NCI-H2227 treated with DMSO at 0.1 percent for 48 hours (cell line): Measurements from ENCODE around the gene CHST9.
"Not testable (repeated sequence)": the region's sequence is repeated elsewhere in the genome, so short reads cannot be mapped to it uniquely, and the experiment has no call there.

Source experiments
- DNase-seq: peaks from one replicate; lab custom pipeline; 2025; lab: John Stamatoyannopoulos, UW

The CHST9 gene

GRCh38 chr18:27185025-27185763 lies at the start of gene CHST9:
Gene CHST9 (minus strand): TSS chr18:27185308. CDS start chr18:27142809, 42,499 bp downstream.
- no peak for DNase-seq

- not testable (repeated sequence) for DNase-seq
These were observed 47.2 kb upstream of the CHST9 start for GRCh38 chr18:27232355-27232754.

GRCh38 chr18:27231671-27232070 lies 46.6 kb upstream of the CHST9 start:
- not testable (repeated sequence) for DNase-seq

GRCh38 chr18:27231221-27231620 lies 46.1 kb upstream of the CHST9 start:
- not testable (repeated sequence) for DNase-seq

- DNase-seq: no peak
These were observed 42.6 kb upstream of the CHST9 start for GRCh38 chr18:27227721-27228120.

- no peak for DNase-seq
These were observed 41.5 kb upstream of the CHST9 start for GRCh38 chr18:27226556-27227075.

- no peak for DNase-seq
These were observed 40.9 kb upstream of the CHST9 start for GRCh38 chr18:27225947-27226481.

- no peak for DNase-seq
These were observed 38.6 kb upstream of the CHST9 start for GRCh38 chr18:27223526-27224291.

- DNase-seq: no peak
These were observed 29.7 kb upstream of the CHST9 start for GRCh38 chr18:27214831-27215230.

- no peak for DNase-seq
These were observed 28.1 kb upstream of the CHST9 start for GRCh38 chr18:27213123-27213717.

GRCh38 chr18:27211569-27211968 lies 26.5 kb upstream of the CHST9 start:
- DNase-seq: no peak

- DNase-seq: no peak
These were observed 21.3 kb upstream of the CHST9 start for GRCh38 chr18:27206411-27206810.

GRCh38 chr18:27202741-27203140 lies 17.6 kb upstream of the CHST9 start:
- no peak for DNase-seq

- DNase-seq: no peak
These were observed 12.9 kb upstream of the CHST9 start for GRCh38 chr18:27198036-27198435.

- DNase-seq: no peak
These were observed 3.2 kb upstream of the CHST9 start for GRCh38 chr18:27188309-27188708.

GRCh38 chr18:27185897-27186296 lies 789 bp upstream of the CHST9 start:
- no peak for DNase-seq

GRCh38 chr18:27184115-27185024 lies 738 bp downstream of the CHST9 start:
- no peak for DNase-seq

- DNase-seq: no peak
These were observed 3.4 kb downstream of the CHST9 start for GRCh38 chr18:27181726-27182125.

GRCh38 chr18:27178424-27178823 lies 6.7 kb downstream of the CHST9 start:
- no peak for DNase-seq

- no peak for DNase-seq
These were observed 9.2 kb downstream of the CHST9 start for GRCh38 chr18:27175914-27176313.

- no peak for DNase-seq
These were observed 9.9 kb downstream of the CHST9 start for GRCh38 chr18:27175245-27175644.
